NT2/D1 (cell line): ENCODE measurements around the gene IQUB.

Source experiments
- SUZ12 ChIP-seq: IDR thresholded peaks from 2 replicates; pipeline ENCODE4 v1.6.1; 2011; ENCODE audit not compliant: insufficient read length, insufficient read depth; ENCODE audit errors: extremely low read depth
- YY1 ChIP-seq: IDR thresholded peaks from 2 replicates; pipeline ENCODE4 v1.6.1; 2011; ENCODE audit not compliant: insufficient read length, insufficient read depth
- ZNF274 ChIP-seq: IDR thresholded peaks from 2 replicates; pipeline ENCODE4 v1.6.1; 2011; ENCODE audit warnings: mild to moderate bottlenecking, low read depth, low read length

GRCh38 chr7:123583821-123584220 lies 49.4 kb upstream of the IQUB start:
- TF ChIP-seq ZNF274 (no peak), SUZ12 (no peak), YY1 (no peak)
